Fibroblast of mammary gland (primary cell): ENCODE results near the gene TRIM40.

Experiments used
- DNase-seq: peaks from one replicate; pipeline ENCODE4 v3.0.0-alpha.2; 2010; ENCODE audit warnings: low read depth
- H3K4me3 ChIP-seq: 2 replicates; pipeline ENCODE4 v1.5.1; 2011; ENCODE audit warnings: low read depth, mild to moderate bottlenecking, low read length, moderate library complexity; ENCODE audit not compliant: control insufficient read depth
- TF ChIP-seq, protein P1 (sequence below): conservative IDR thresholded peaks from 2 replicates; pipeline ENCODE4 v1.5.1; 2011; ENCODE audit warnings: low read depth, low read length, inconsistent platforms; ENCODE audit not compliant: control insufficient read depth, insufficient read depth

The TRIM40 gene

GRCh38 chr6:30129265-30130178, 6.4 kb upstream of the TRIM40 start:
- DNase-seq, result no peak
- TF ChIP-seq, protein P1, sequence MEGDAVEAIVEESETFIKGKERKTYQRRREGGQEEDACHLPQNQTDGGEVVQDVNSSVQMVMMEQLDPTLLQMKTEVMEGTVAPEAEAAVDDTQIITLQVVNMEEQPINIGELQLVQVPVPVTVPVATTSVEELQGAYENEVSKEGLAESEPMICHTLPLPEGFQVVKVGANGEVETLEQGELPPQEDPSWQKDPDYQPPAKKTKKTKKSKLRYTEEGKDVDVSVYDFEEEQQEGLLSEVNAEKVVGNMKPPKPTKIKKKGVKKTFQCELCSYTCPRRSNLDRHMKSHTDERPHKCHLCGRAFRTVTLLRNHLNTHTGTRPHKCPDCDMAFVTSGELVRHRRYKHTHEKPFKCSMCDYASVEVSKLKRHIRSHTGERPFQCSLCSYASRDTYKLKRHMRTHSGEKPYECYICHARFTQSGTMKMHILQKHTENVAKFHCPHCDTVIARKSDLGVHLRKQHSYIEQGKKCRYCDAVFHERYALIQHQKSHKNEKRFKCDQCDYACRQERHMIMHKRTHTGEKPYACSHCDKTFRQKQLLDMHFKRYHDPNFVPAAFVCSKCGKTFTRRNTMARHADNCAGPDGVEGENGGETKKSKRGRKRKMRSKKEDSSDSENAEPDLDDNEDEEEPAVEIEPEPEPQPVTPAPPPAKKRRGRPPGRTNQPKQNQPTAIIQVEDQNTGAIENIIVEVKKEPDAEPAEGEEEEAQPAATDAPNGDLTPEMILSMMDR, result no peak

GRCh38 chr6:30130179-30130679, 5.7 kb upstream of the TRIM40 start:
- TF ChIP-seq, protein P1, result no peak
- no peak overlapping the region for H3K4me3 ChIP-seq
- no peak for DNase-seq

More at GRCh38 chr6:30129265-30130178, 6.4 kb upstream of the TRIM40 start:
- no peak overlapping the region for H3K4me3 ChIP-seq

DNA sequence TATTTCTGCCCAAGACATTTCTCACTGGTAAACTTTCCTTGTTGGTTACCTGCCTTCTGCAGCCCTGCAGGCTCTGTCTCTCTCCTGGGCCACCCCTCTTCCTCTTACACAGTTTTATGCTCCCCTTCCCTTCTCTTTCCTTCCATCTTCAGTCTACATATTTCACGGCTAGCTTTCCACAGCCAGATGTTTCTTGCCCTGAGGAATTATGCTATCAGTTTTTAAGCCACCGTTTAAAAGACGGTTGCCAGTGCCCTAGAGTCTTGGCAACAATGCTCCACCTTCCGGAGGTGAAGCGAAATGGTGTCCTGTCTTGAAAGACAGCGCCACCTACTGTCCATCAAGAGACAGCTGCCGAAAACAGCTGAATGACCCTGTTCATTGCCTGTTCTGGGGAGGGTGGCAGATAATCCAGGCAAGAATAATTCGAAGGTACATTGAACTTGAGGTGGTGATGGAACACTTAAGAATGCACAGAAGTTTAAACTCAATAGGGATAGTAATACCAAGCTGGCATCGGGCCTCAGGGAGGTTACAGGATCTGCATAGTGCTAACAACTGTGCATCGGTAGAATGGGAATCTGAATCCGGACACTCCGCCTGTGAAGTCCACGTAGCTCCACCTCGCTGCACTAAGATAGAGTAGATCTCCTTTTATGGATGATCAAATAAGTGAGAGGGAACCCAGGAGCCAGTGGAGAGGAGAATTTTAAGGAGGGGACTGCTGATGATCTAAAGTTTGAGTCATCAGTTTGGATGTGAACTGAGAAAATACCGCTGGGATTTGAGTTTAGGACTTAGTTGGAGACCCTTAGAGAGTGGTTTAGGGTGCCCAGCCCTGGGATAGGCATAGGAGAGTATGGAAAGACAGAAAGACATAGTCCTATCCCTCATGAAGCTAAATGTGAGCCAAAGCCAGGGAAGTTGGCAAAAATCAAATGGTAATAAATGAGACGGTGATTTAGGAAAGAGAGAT, 4.8 kb upstream of the TRIM40 start:
- H3K4me3 ChIP-seq, result no peak overlapping the region
- TF ChIP-seq, protein P1, result peak; percentile 100
- DNase-seq, result peak; percentile 81

DNA sequence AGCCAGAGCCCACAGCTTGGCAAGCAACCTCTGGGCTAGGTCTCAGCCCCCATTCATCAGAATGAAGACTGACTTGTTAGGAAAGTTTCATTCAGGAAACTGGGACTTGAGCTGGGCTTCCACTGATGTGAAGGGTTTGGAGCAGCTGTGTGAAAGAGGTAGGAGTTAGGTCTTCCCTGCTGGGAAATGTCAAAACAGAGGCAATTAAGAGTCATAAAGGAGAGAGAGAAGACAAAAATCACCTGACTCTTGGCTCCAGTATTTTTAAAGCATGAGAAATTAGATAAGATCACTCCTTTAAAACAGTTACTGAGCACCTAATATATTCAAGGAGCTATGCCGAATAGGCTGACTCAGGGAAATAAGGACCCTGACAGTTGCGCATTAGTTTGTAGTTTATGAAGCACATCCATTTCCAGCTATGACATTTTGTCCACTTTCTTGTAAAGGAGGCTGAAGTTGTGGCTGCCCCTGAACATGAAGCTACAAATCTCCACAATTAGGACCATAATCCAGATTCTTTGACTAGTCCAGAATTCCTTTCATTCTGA, 3.9 kb upstream of the TRIM40 start:
- TF ChIP-seq, protein P1, result no peak
- no peak overlapping the region for H3K4me3 ChIP-seq
- DNase-seq, result no peak

DNA sequence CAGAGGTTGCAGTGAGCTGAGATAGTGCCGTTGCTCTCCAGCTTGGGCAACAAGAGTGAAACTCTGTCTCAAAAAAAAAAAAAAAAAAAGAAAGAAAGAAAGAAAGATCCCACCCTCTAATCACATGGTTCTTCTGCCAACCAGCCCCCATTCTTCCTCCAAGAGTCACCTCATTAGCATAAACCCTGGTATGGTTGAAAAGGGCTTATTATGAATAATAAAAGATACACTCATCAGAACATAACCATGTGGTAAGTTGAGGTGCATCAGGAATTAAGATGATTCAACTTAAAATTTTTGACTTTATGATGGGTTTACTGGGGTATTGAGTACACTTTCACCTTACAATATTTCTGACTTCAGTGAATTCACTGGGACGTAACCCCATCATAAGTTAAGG, 793 bp upstream of the TRIM40 start:
- no peak for DNase-seq
- H3K4me3 ChIP-seq, result no peak overlapping the region
- TF ChIP-seq, protein P1, result no peak
